AG08396 (cell line): ENCODE data around the gene NLGN3.

Experiments
- DNase-seq: peaks from one replicate; pipeline ENCODE4 v3.0.0; 2012; ENCODE audit warnings: low spot score, mixed read lengths

NLGN3 gene

GRCh38 chrX:71144651-71145050 lies at the start of gene NLGN3:
Gene NLGN3 (plus strand): TSS chrX:71144841. CDS start chrX:71147750, 2,909 bp downstream.
- no peak for DNase-seq

- DNase-seq = no peak
Observed at GRCh38 chrX:71095033-71095432, 49.6 kb upstream of the NLGN3 start.

- peak; percentile 87 for DNase-seq
Observed at GRCh38 chrX:71095555-71095980, 49.1 kb upstream of the NLGN3 start, which contains the start of gene FOXO4. Gene FOXO4 (plus strand): TSS chrX:71095851. CDS start chrX:71096529, 678 bp downstream.

GRCh38 chrX:71095981-71096759 lies 48.5 kb upstream of the NLGN3 start:
- no peak for DNase-seq

- no peak for DNase-seq
Observed at GRCh38 chrX:71096760-71097032, 47.9 kb upstream of the NLGN3 start.

- DNase-seq = peak; percentile 25
Observed at GRCh38 chrX:71098302-71098701, 46.3 kb upstream of the NLGN3 start.

- DNase-seq = no peak
Observed at GRCh38 chrX:71098951-71099506, 45.6 kb upstream of the NLGN3 start.

- DNase-seq = no peak
Observed at GRCh38 chrX:71099736-71100135, 44.9 kb upstream of the NLGN3 start.

- no peak for DNase-seq
Observed at GRCh38 chrX:71100581-71101505, 43.8 kb upstream of the NLGN3 start.

GRCh38 chrX:71102292-71102691 lies 42.3 kb upstream of the NLGN3 start:
- DNase-seq = no peak

GRCh38 chrX:71103110-71103983 lies 41.3 kb upstream of the NLGN3 start:
- no peak for DNase-seq

GRCh38 chrX:71105628-71106027 lies 39.0 kb upstream of the NLGN3 start:
- DNase-seq = no peak

GRCh38 chrX:71106427-71106826 lies 38.2 kb upstream of the NLGN3 start, which contains the start of gene CXorf65:
Gene CXorf65 (minus strand): TSS chrX:71106740. CDS start chrX:71106556, 184 bp downstream.
- no peak for DNase-seq

GRCh38 chrX:71107245-71107644 lies 37.4 kb upstream of the NLGN3 start:
- DNase-seq = no peak

GRCh38 chrX:71107762-71108360 lies 36.8 kb upstream of the NLGN3 start:
- DNase-seq = no peak

GRCh38 chrX:71109051-71109450 lies 35.6 kb upstream of the NLGN3 start:
- no peak for DNase-seq

GRCh38 chrX:71111141-71111843 lies 33.3 kb upstream of the NLGN3 start, which contains the start of gene IL2RG:
Gene IL2RG (minus strand): TSS chrX:71111577. CDS start chrX:71111539, 38 bp downstream.
- DNase-seq = no peak

GRCh38 chrX:71111921-71112431 lies 32.7 kb upstream of the NLGN3 start:
- no peak for DNase-seq

GRCh38 chrX:71117358-71117757 lies 27.3 kb upstream of the NLGN3 start:
- DNase-seq = no peak
